ENCODE data around the gene KITLG.

The KITLG gene

DNA sequence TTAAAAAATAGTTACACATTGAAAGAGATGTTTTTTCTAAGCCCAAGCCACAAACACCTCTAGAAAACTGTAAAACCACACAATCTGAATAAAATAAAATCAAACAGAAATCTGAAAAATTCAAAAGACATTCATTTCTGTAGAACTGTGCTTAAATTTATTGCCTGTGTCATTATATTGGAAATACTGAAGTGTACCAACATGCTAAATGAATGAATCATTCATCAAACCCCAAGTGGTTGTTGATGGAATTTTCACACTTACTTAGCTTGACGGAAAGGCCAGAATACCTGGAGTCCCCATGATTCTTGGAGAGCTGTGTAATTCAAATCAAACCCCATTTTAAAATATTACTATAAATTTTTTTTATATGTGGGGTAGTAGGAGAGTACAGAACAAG, 2.7 kb downstream of the KITLG start:
- TF ChIP-seq, protein P1, sequence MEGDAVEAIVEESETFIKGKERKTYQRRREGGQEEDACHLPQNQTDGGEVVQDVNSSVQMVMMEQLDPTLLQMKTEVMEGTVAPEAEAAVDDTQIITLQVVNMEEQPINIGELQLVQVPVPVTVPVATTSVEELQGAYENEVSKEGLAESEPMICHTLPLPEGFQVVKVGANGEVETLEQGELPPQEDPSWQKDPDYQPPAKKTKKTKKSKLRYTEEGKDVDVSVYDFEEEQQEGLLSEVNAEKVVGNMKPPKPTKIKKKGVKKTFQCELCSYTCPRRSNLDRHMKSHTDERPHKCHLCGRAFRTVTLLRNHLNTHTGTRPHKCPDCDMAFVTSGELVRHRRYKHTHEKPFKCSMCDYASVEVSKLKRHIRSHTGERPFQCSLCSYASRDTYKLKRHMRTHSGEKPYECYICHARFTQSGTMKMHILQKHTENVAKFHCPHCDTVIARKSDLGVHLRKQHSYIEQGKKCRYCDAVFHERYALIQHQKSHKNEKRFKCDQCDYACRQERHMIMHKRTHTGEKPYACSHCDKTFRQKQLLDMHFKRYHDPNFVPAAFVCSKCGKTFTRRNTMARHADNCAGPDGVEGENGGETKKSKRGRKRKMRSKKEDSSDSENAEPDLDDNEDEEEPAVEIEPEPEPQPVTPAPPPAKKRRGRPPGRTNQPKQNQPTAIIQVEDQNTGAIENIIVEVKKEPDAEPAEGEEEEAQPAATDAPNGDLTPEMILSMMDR (IDR thresholded peaks at IDR 0.05; ENCODE audit: low read length, missing control alignments), result no peak
- H3K4me3 ChIP-seq (replicated peaks; ENCODE audit: low read depth, low read length), result no peak overlapping the region
- DNase-seq (ENCODE audit: low read depth), result no peak

GRCh38 chr12:88576866-88577265, 3.4 kb downstream of the KITLG start:
- TF ChIP-seq, protein P1 (IDR thresholded peaks at IDR 0.05; ENCODE audit: low read length, missing control alignments), result no peak

GRCh38 chr12:88575361-88575970, 4.8 kb downstream of the KITLG start:
- no peak for DNase-seq (ENCODE audit: low read depth)
- TF ChIP-seq, protein P1 (IDR thresholded peaks at IDR 0.05; ENCODE audit: low read length, missing control alignments), result no peak
- H3K4me3 ChIP-seq (replicated peaks; ENCODE audit: low read depth, low read length), result no peak overlapping the region

More at GRCh38 chr12:88576866-88577265, 3.4 kb downstream of the KITLG start:
- no peak overlapping the region for H3K4me3 ChIP-seq (replicated peaks; ENCODE audit: low read depth, low read length)
- DNase-seq (ENCODE audit: low read depth), result no peak

DNA sequence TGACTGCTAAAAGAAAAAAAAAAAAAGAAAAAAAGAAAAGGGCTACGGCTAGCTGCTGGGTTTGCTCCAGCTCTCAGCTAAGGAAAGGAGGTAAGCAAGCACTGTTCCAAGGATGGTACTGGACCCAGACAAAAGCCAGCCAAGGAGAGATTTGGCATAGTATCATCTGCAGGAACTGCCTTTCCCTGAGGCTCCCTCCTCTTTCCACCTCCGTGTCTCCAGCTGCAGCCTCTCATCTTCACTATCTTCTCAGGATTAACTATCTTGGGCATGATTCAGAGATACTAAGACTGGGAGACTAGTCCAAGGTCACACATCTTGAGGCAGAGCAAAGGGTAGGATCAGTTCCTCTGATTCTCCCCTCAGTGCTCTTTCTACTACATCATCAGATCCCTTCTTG, 6.0 kb downstream of the KITLG start:
- no peak overlapping the region for H3K4me3 ChIP-seq (replicated peaks; ENCODE audit: low read depth, low read length)
- TF ChIP-seq, protein P1 (IDR thresholded peaks at IDR 0.05; ENCODE audit: low read length, missing control alignments), result no peak
- no peak for DNase-seq (ENCODE audit: low read depth)

GRCh38 chr12:88573583-88573982, 6.7 kb downstream of the KITLG start:
- DNase-seq (ENCODE audit: low read depth), result no peak
- H3K4me3 ChIP-seq (replicated peaks; ENCODE audit: low read depth, low read length), result no peak overlapping the region
- TF ChIP-seq, protein P1 (IDR thresholded peaks at IDR 0.05; ENCODE audit: low read length, missing control alignments), result no peak

GRCh38 chr12:88572781-88573549, 7.3 kb downstream of the KITLG start:
- H3K4me3 ChIP-seq (replicated peaks; ENCODE audit: low read depth, low read length), result no peak overlapping the region
- TF ChIP-seq, protein P1 (IDR thresholded peaks at IDR 0.05; ENCODE audit: low read length, missing control alignments), result no peak
- DNase-seq (ENCODE audit: low read depth), result no peak

Data from fibroblast of pulmonary artery (primary cell).